Bronchus fibroblast of lung (primary cell): Measurements from ENCODE around the gene PLEKHG7. TPM values are rescaled to one million over a fixed set of nuclear protein-coding genes. Genes with fewer than 3 reads are reported as not detected.

Experiments used
- total RNA-seq: library from RNA; depleted of rRNA; stranded (reverse); fragments of >200 nt; gene quantifications from 2 replicates; pipeline ENCODE4 v1.2.3, GENCODE V29; 2015

PLEKHG7 gene
- not detected in 2 replicates for total RNA-seq

GRCh38 chr12:92702754-92703679, at the start of gene PLEKHG7:
TSS of gene PLEKHG7 (plus strand) at chr12:92702989. CDS start at chr12:92706632, 3,643 bp downstream.

Other genes with a start within 250 kb of the PLEKHG7 start
- gene EEA1, start 226.3 kb downstream of the PLEKHG7 start, total RNA-seq, result 5.9 and 7.4 TPM in 2 replicates